SK-N-SH (cell line): Measurements from ENCODE around the gene RGS14.
A peak's percentile ranks its signal among the peaks of the same experiment; 100 is the strongest.

ENCODE experiments used
- EZH2phosphoT487 ChIP-seq: fragments of 200-600 bp; sonication (generic); IDR thresholded peaks from 2 replicates; pipeline ENCODE4 v1.6.1; 2017; ENCODE audit warnings: low read depth, mixed run types, mild to moderate bottlenecking, antibody characterized with exemption, moderate library complexity, borderline replicate concordance
- GATA2 ChIP-seq: sonication (generic); formaldehyde crosslinking; IDR thresholded peaks from 2 replicates; pipeline ENCODE4 v1.5.0; 2020; ENCODE audit warnings: mild to moderate bottlenecking, missing genetic modification reagents
- NRF1 ChIP-seq: IDR thresholded peaks from 2 replicates; pipeline ENCODE4 v1.6.1; 2012; ENCODE audit warnings: low read depth, mild to moderate bottlenecking, low read length
- POLR2AphosphoS5 ChIP-seq: IDR thresholded peaks from 2 replicates; pipeline ENCODE4 v1.6.1; 2012; ENCODE audit warnings: low read depth, low read length
- RFX5 ChIP-seq: IDR thresholded peaks from 2 replicates; pipeline ENCODE4 v1.6.1; 2012; ENCODE audit warnings: mild to moderate bottlenecking, improper control_type of control experiment, low read length
- SIN3A ChIP-seq: IDR thresholded peaks from 2 replicates; pipeline ENCODE4 v1.6.1; 2012; ENCODE audit warnings: low read depth, mild to moderate bottlenecking, low read length, moderate library complexity, borderline replicate concordance
- TAF1 ChIP-seq: IDR thresholded peaks from 2 replicates; pipeline ENCODE4 v1.6.1; 2012; ENCODE audit warnings: low read depth, mild to moderate bottlenecking, low read length, moderate library complexity, borderline replicate concordance
- YY1 ChIP-seq: IDR thresholded peaks from 2 replicates; pipeline ENCODE4 v1.4.0; 2012; ENCODE audit warnings: low read depth, mild to moderate bottlenecking
- ZBTB33 ChIP-seq: IDR thresholded peaks from 2 replicates; pipeline ENCODE4 v1.4.0; 2012; ENCODE audit warnings: low read depth, borderline replicate concordance
- TF ChIP-seq, protein P1 (sequence below): fragments of 200-600 bp; sonication (generic); IDR thresholded peaks from 2 replicates; pipeline ENCODE4 v1.6.1; 2017; ENCODE audit warnings: antibody characterized with exemption, mild to moderate bottlenecking, moderate library complexity
- TF ChIP-seq, protein P2 (sequence below): IDR thresholded peaks from 2 replicates; pipeline ENCODE4 v1.6.1; 2012; ENCODE audit warnings: mild to moderate bottlenecking, low read depth, low read length, moderate library complexity

GRCh38 chr5:177366528-177367322 is 9.0 kb downstream of the RGS14 start:
- TF ChIP-seq, protein P1, sequence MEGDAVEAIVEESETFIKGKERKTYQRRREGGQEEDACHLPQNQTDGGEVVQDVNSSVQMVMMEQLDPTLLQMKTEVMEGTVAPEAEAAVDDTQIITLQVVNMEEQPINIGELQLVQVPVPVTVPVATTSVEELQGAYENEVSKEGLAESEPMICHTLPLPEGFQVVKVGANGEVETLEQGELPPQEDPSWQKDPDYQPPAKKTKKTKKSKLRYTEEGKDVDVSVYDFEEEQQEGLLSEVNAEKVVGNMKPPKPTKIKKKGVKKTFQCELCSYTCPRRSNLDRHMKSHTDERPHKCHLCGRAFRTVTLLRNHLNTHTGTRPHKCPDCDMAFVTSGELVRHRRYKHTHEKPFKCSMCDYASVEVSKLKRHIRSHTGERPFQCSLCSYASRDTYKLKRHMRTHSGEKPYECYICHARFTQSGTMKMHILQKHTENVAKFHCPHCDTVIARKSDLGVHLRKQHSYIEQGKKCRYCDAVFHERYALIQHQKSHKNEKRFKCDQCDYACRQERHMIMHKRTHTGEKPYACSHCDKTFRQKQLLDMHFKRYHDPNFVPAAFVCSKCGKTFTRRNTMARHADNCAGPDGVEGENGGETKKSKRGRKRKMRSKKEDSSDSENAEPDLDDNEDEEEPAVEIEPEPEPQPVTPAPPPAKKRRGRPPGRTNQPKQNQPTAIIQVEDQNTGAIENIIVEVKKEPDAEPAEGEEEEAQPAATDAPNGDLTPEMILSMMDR: no peak
- TF ChIP-seq SIN3A (no peak), EZH2phosphoT487 (no peak), NRF1 (no peak), POLR2AphosphoS5 (no peak), GATA2 (CRISPR knock-in tag) (peak; percentile 74; the same call in 1 of the 2 replicates), RFX5 (no peak), TAF1 (no peak), YY1 (no peak), ZBTB33 (no peak)
- TF ChIP-seq, protein P2, sequence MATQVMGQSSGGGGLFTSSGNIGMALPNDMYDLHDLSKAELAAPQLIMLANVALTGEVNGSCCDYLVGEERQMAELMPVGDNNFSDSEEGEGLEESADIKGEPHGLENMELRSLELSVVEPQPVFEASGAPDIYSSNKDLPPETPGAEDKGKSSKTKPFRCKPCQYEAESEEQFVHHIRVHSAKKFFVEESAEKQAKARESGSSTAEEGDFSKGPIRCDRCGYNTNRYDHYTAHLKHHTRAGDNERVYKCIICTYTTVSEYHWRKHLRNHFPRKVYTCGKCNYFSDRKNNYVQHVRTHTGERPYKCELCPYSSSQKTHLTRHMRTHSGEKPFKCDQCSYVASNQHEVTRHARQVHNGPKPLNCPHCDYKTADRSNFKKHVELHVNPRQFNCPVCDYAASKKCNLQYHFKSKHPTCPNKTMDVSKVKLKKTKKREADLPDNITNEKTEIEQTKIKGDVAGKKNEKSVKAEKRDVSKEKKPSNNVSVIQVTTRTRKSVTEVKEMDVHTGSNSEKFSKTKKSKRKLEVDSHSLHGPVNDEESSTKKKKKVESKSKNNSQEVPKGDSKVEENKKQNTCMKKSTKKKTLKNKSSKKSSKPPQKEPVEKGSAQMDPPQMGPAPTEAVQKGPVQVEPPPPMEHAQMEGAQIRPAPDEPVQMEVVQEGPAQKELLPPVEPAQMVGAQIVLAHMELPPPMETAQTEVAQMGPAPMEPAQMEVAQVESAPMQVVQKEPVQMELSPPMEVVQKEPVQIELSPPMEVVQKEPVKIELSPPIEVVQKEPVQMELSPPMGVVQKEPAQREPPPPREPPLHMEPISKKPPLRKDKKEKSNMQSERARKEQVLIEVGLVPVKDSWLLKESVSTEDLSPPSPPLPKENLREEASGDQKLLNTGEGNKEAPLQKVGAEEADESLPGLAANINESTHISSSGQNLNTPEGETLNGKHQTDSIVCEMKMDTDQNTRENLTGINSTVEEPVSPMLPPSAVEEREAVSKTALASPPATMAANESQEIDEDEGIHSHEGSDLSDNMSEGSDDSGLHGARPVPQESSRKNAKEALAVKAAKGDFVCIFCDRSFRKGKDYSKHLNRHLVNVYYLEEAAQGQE: no peak
